ENCODE measurements around the gene ZNF516. TPM values are rescaled to one million over a fixed set of nuclear protein-coding genes. Genes with fewer than 3 reads are reported as not detected.

The ZNF516 gene
- total and polyA plus RNA-seq, 2 of the 4 experiments (the other 2 are of a cell fraction): 7.9 to 16.9 TPM

GRCh38 chr18:76432970-76433767 lies 61.9 kb downstream of the ZNF516 start:
- Histone ChIP-seq H4K8ac (ENCODE audit: low read depth in 2 of 2, low read length in 2 of 2) (no peak overlapping the region), H3K27ac (ENCODE audit: insufficient read depth, low read length) (no peak overlapping the region), H2AK9ac (replicated peaks; ENCODE audit: low read depth, low read length, poor library complexity) (no peak overlapping the region), H2BK5ac (ENCODE audit: low read depth, low read length, poor library complexity, severe bottlenecking) (no peak overlapping the region), H2BK120ac (ENCODE audit: low read depth, low read length) (no peak overlapping the region), H3K9ac (ENCODE audit: low read depth, low read length) (no peak overlapping the region), H4K20me1 (ENCODE audit: insufficient read depth, low read length) (peaks cover 97% of the 10 kb centered on the region), H3K4me2 (ENCODE audit: low read depth, low read length) (no peak overlapping the region), H2AK5ac (ENCODE audit: low read depth, low read length) (no peak overlapping the region), H3K27me3 (ENCODE audit: control insufficient read depth, insufficient read depth, low read length) (no peaks in the 10 kb centered on the region), H2BK15ac (ENCODE audit: low read depth, low read length) (no peak overlapping the region), H2AFZ (replicated peaks; ENCODE audit: low read length, poor library complexity) (no peak overlapping the region), H3K23ac (ENCODE audit: low read depth, low read length) (no peak overlapping the region), H2BK20ac (ENCODE audit: low read depth, low read length) (no peak overlapping the region), H3K9me1 (ENCODE audit: insufficient read depth, low read length) (peaks cover 19% of the 10 kb centered on the region; the same call in 1 of the 2 replicates), H3K14ac (replicated peaks; ENCODE audit: low read depth, low read length) (no peak overlapping the region), H3K36me3 (ENCODE audit: control insufficient read depth, insufficient read depth, low read length) (peaks cover 46% of the 10 kb centered on the region), H4K5ac (ENCODE audit: low read depth, low read length) (no peak overlapping the region), H3K4ac (ENCODE audit: low read depth, low read length) (no peak overlapping the region), H3K18ac (ENCODE audit: low read depth, low read length) (no peak overlapping the region), H3K9me3 (ENCODE audit: control insufficient read depth, insufficient read depth, low read length) (no peaks in the 10 kb centered on the region), H3K79me1 (ENCODE audit: low read depth in 1 of 2, low read length in 2 of 2) (peaks cover 50 to 97% of the 10 kb centered on the region in 2 experiments), H3K4me3 (ENCODE audit: insufficient read depth, low read depth, low read length) (no peak overlapping the region), H3K4me1 (ENCODE audit: control insufficient read depth, insufficient read depth, low read length) (peaks cover 7% of the 10 kb centered on the region), H3K56ac (ENCODE audit: extremely low read depth, insufficient read depth, low read length) (no peak overlapping the region), H4K91ac (ENCODE audit: insufficient read depth, low read depth, low read length) (no peak overlapping the region)
- in situ Hi-C loops (cut with MboI; ENCODE audit: low sequenced_read_pairs) (no loop called here), dilution Hi-C loops (cut with HindIII; ENCODE audit: low sequenced_read_pairs, unreplicated experiment) (no loop called here), intact Hi-C loops (cut with micrococcal nuclease) (no loop called here)
- DNase-seq: no peak
- TF ChIP-seq MAFK (IDR thresholded peaks at IDR 0.05; ENCODE audit: low read depth, low read length) (no peak), CHD1 (IDR thresholded peaks at IDR 0.05; ENCODE audit: low read depth, low read length) (no peak), USF2 (IDR thresholded peaks at IDR 0.05; ENCODE audit: low read depth, low read length) (no peak), NFE2L2 (IDR thresholded peaks at IDR 0.05; ENCODE audit: low read depth, low read length) (no peak), SMC3 (IDR thresholded peaks at IDR 0.05; ENCODE audit: low read depth, low read length) (no peak), ELK1 (IDR thresholded peaks at IDR 0.05; ENCODE audit: borderline replicate concordance, low read depth, low read length) (no peak), POLR2A (IDR thresholded peaks at IDR 0.05; ENCODE audit: low read depth, low read length) (no peak), CEBPB (IDR thresholded peaks at IDR 0.05; ENCODE audit: low read depth, low read length) (no peak), FOS (IDR thresholded peaks at IDR 0.05; ENCODE audit: low read depth, low read length) (no peak), MXI1 (IDR thresholded peaks at IDR 0.05; ENCODE audit: borderline replicate concordance, low read depth, low read length) (no peak)
- no TSS peak for BruUV-seq (replicated peaks)
- CTCF ChIA-PET: no interaction called here
- WGBS, 2 experiments (ENCODE audit: extremely low coverage in 2 of 2, insufficient read length in 1 of 2): 96% methylated on average over 22 of the region's 25 CpGs; no CpG with 5 or more reads in 1 of the 2 experiments
- ATAC-seq (ENCODE audit: low read depth): no peak
- POLR2A ChIA-PET (ENCODE audit: unreplicated experiment): interaction anchor here (0.6 kb wide), 1 partner anchor 1224 kb away, joined by 3 read pairs; the partner anchor contains the start of gene PTGR3
